Mesendoderm (in vitro differentiated cells): ENCODE results near the gene SUSD4.

Experiments
- DNase-seq: peaks from one replicate; pipeline ENCODE4 v3.0.0; 2013
- H2AK5ac ChIP-seq: 2 replicates; pipeline ENCODE4 v1.6.1; 2013; ENCODE audit warnings: low read length, inconsistent platforms
- H2BK120ac ChIP-seq: 2 replicates; pipeline ENCODE4 v1.6.1; 2013; ENCODE audit warnings: low read depth, mild to moderate bottlenecking, low read length, moderate library complexity, mixed read lengths
- H2BK15ac ChIP-seq: replicated peaks from 2 replicates; pipeline ENCODE4 v1.6.1; 2013; ENCODE audit warnings: low read depth, mild to moderate bottlenecking, moderate library complexity
- H2BK5ac ChIP-seq: 2 replicates; pipeline ENCODE4 v1.6.1; 2013; ENCODE audit warnings: low read length, inconsistent platforms
- H3K18ac ChIP-seq: 2 replicates; pipeline ENCODE4 v1.6.1; 2013; ENCODE audit warnings: mild to moderate bottlenecking, low read length, mixed read lengths
- H3K23ac ChIP-seq: one replicate; pipeline ENCODE4 v1.6.1; 2013; ENCODE audit warnings: low read length
- H3K27ac ChIP-seq: 2 replicates; pipeline ENCODE4 v1.5.1; 2013; ENCODE audit warnings: low read depth, mild to moderate bottlenecking, inconsistent platforms, low read length, moderate library complexity
- H3K27me3 ChIP-seq: 2 replicates; pipeline ENCODE4 v1.6.1; 2013; ENCODE audit warnings: low read length, control low read depth, mild to moderate bottlenecking, inconsistent platforms; ENCODE audit not compliant: insufficient read depth, poor library complexity
- H3K36me3 ChIP-seq: 2 replicates; pipeline ENCODE4 v1.6.1; 2013; ENCODE audit warnings: low read length, inconsistent platforms; ENCODE audit not compliant: control insufficient read depth, insufficient read depth
- H3K4ac ChIP-seq: one replicate; pipeline ENCODE4 v1.6.1; 2013; ENCODE audit warnings: low read depth, mild to moderate bottlenecking, low read length, moderate library complexity
- H3K4me1 ChIP-seq: 2 replicates; pipeline ENCODE4 v1.6.1; 2013; ENCODE audit warnings: low read depth, low read length, inconsistent platforms; ENCODE audit not compliant: control insufficient read depth
- H3K4me2 ChIP-seq: 2 replicates; pipeline ENCODE4 v1.6.1; 2013; ENCODE audit warnings: low read length
- H3K4me3 ChIP-seq: 2 replicates; pipeline ENCODE4 v1.5.1; 2013; ENCODE audit warnings: mild to moderate bottlenecking, low read length
- H3K56ac ChIP-seq: one replicate; pipeline ENCODE4 v1.6.1; 2013; ENCODE audit warnings: low read length
- H3K79me1 ChIP-seq: 2 replicates; pipeline ENCODE4 v1.6.1; 2013; ENCODE audit warnings: low read length, inconsistent platforms
- H3K79me2 ChIP-seq: 2 replicates; pipeline ENCODE4 v1.6.1; 2013; ENCODE audit warnings: mild to moderate bottlenecking, low read length; ENCODE audit not compliant: control insufficient read depth, insufficient read depth
- H3K9ac ChIP-seq: 2 replicates; pipeline ENCODE4 v1.6.1; 2013; ENCODE audit warnings: low read length, inconsistent platforms
- H4K5ac ChIP-seq: one replicate; pipeline ENCODE4 v1.6.1; 2013; ENCODE audit warnings: low read length
- H4K8ac ChIP-seq: one replicate; pipeline ENCODE4 v1.6.1; 2013; ENCODE audit warnings: low read depth, mild to moderate bottlenecking, control low read depth, low read length, moderate library complexity
- WGBS: extraction: QIAGEN DNeasy Blood & Tissue Kit; methylation state at CpG from one replicate; pipeline ENCODE4 v1.1.7; 2013; ENCODE audit warnings: low lambda C conversion rate, missing lambda C conversion rate; ENCODE audit not compliant: insufficient coverage; ENCODE audit errors: extremely low coverage; 5-methylcytosine and 5-hydroxymethylcytosine counted together

The SUSD4 gene

DNA sequence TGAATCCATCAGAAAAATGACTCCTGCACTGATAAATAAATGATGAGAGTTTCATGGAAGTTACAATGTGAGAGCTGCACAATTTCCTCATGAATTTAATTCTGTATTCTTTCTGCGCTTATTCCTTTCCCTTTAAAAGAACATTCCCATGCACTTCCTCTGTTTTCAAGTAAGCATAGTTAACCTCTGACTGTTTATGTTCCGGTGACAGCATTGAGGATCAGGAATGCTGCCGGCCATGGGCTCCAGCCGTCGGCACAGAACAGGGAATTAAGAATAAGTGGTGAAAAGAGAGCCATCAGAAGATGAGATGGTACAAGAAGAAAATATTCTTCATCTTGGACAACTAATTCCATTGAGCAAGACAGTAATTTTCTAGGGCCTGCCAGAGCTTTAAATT is 65.3 kb downstream of the SUSD4 start:
- Histone ChIP-seq H2BK15ac (no peak overlapping the region), H3K79me1 (no peaks in the 10 kb centered on the region), H4K8ac (no peak overlapping the region), H3K79me2 (no peaks in the 10 kb centered on the region), H3K9ac (no peak overlapping the region), H3K27me3 (no peaks in the 10 kb centered on the region), H3K4ac (no peak overlapping the region), H3K4me2 (no peak overlapping the region), H3K4me1 (no peaks in the 10 kb centered on the region), H3K18ac (no peak overlapping the region), H3K36me3 (no peaks in the 10 kb centered on the region), H3K27ac (no peak overlapping the region), H2BK5ac (no peak overlapping the region), H3K23ac (no peak overlapping the region), H3K56ac (no peak overlapping the region), H4K5ac (no peak overlapping the region), H2BK120ac (no peak overlapping the region), H3K4me3 (no peak overlapping the region), H2AK5ac (no peak overlapping the region)
- DNase-seq, result no peak
- no CpG with 5 or more reads among the region's 5 CpGs for WGBS

DNA sequence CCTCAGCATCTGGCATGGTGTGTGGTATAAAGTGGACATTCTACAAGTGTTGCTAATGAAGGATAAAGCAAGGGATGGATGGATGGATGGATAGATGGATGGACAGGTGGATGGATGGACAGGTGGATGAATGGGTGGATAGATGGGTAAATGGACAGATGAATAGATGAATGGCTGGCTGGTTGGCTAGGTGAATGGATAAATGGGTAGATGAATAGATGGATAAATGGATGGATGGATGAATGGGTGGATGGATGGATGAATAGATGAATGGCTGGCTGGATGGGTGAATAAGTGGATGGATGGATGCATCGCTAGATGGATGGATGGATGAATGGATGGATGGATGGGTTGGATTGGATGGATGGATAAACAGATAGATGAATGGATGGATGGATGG is 66.2 kb downstream of the SUSD4 start:
- no peak overlapping the region for H3K27ac ChIP-seq
- no peak overlapping the region for H3K4me2 ChIP-seq
- DNase-seq, result no peak
- no CpG with 5 or more reads among the region's 1 CpG for WGBS
- no peak overlapping the region for H2BK15ac ChIP-seq
- no peak overlapping the region for H3K56ac ChIP-seq
- H3K79me1 ChIP-seq, result no peaks in the 10 kb centered on the region
- H3K36me3 ChIP-seq, result no peaks in the 10 kb centered on the region
- H4K8ac ChIP-seq, result no peak overlapping the region
- no peak overlapping the region for H4K5ac ChIP-seq
- no peak overlapping the region for H3K18ac ChIP-seq
- no peaks in the 10 kb centered on the region for H3K27me3 ChIP-seq
- no peak overlapping the region for H2BK5ac ChIP-seq
- no peaks in the 10 kb centered on the region for H3K4me1 ChIP-seq
- H2AK5ac ChIP-seq, result no peak overlapping the region
- no peak overlapping the region for H3K23ac ChIP-seq
- H3K79me2 ChIP-seq, result no peaks in the 10 kb centered on the region
- no peak overlapping the region for H2BK120ac ChIP-seq
- no peak overlapping the region for H3K4ac ChIP-seq
- H3K9ac ChIP-seq, result no peak overlapping the region
- H3K4me3 ChIP-seq, result no peak overlapping the region

DNA sequence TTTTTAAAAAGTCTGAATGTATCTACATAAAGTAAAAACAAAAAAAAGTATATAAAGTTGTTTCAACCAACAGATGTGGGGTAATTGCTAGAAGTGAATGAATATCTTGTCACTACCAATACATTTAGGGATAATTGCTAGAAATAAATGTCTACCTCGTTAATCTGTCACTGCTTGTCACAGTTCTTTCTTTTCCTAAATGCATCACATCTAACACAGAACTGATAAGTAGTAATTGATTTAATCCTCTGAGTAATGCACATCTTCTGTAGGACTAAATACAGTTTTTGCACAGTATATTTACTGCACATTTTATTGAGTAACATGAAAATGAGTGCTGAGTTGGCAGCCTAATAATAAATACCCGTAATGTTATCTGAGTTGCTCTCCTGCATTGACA is 72.2 kb downstream of the SUSD4 start:
- Histone ChIP-seq H3K27ac (no peak overlapping the region), H2AK5ac (no peak overlapping the region), H3K4me2 (no peak overlapping the region), H3K4me1 (no peaks in the 10 kb centered on the region), H4K8ac (no peak overlapping the region), H3K18ac (no peak overlapping the region), H3K4me3 (no peak overlapping the region), H3K4ac (no peak overlapping the region), H3K36me3 (no peaks in the 10 kb centered on the region), H2BK120ac (no peak overlapping the region), H3K56ac (no peak overlapping the region), H3K79me1 (no peaks in the 10 kb centered on the region), H2BK5ac (no peak overlapping the region), H3K23ac (no peak overlapping the region), H3K79me2 (no peaks in the 10 kb centered on the region), H3K9ac (no peak overlapping the region), H4K5ac (no peak overlapping the region), H3K27me3 (no peaks in the 10 kb centered on the region), H2BK15ac (no peak overlapping the region)
- no peak for DNase-seq
- WGBS, result no CpG with 5 or more reads among the region's 2 CpGs

DNA sequence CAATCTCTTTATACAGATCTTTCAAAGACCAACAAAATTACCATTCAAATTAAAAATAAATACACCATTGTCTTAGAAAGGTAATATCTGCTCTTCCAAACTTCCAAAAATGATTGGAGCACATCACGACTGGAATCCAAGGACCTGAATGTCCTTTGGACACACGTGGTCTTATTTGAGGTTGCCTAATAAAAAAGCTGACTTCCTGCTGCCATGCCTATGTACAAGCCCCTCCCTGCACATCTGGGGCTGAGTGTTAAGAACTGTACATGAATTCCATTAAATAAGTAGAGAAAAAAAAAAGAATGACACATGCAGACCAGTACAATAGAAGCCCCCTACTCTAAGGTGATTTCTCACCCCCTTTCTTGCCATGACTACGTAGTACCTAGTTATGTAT is 73.6 kb downstream of the SUSD4 start:
- H4K8ac ChIP-seq, result no peak overlapping the region
- no peak overlapping the region for H3K56ac ChIP-seq
- H2BK15ac ChIP-seq, result no peak overlapping the region
- no peak overlapping the region for H3K4ac ChIP-seq
- no peak overlapping the region for H4K5ac ChIP-seq
- H3K4me2 ChIP-seq, result no peak overlapping the region
- H2BK5ac ChIP-seq, result no peak overlapping the region
- H3K79me2 ChIP-seq, result no peaks in the 10 kb centered on the region
- H3K4me3 ChIP-seq, result no peak overlapping the region
- no peak overlapping the region for H2AK5ac ChIP-seq
- no peak overlapping the region for H3K18ac ChIP-seq
- DNase-seq, result no peak
- no peak overlapping the region for H3K23ac ChIP-seq
- no peaks in the 10 kb centered on the region for H3K27me3 ChIP-seq
- no peak overlapping the region for H2BK120ac ChIP-seq
- H3K79me1 ChIP-seq, result no peaks in the 10 kb centered on the region
- H3K27ac ChIP-seq, result no peak overlapping the region
- H3K36me3 ChIP-seq, result no peaks in the 10 kb centered on the region
- H3K4me1 ChIP-seq, result no peaks in the 10 kb centered on the region
- H3K9ac ChIP-seq, result no peak overlapping the region
- no CpG with 5 or more reads among the region's 3 CpGs for WGBS

DNA sequence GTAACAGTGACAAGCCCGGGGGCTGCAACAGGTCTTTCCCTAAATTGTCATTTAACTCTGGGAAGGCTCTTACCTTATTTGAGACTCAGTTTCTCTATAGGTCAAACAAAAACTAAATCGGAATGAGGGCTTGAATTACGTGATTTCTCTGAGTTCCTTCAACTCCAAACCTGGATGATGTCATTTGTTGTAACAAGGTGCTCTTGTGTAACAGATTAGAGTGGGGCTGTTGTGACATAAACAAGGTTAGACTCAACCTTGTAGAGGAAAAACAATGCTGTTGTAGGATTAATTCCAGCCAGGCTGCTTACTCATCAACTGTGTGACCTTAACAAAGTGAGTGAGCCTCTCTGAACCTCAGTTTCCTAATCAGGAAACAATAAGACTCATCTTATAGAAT is 74.4 kb downstream of the SUSD4 start:
- DNase-seq, result no peak
- Histone ChIP-seq H3K79me1 (no peaks in the 10 kb centered on the region), H2AK5ac (no peak overlapping the region), H2BK5ac (no peak overlapping the region), H2BK15ac (no peak overlapping the region), H3K4me2 (no peak overlapping the region), H3K23ac (no peak overlapping the region), H3K56ac (no peak overlapping the region), H3K79me2 (no peaks in the 10 kb centered on the region), H4K8ac (no peak overlapping the region), H3K4me3 (no peak overlapping the region), H2BK120ac (no peak overlapping the region), H3K4ac (no peak overlapping the region), H3K36me3 (no peaks in the 10 kb centered on the region), H4K5ac (no peak overlapping the region), H3K9ac (no peak overlapping the region), H3K4me1 (no peaks in the 10 kb centered on the region), H3K27me3 (no peaks in the 10 kb centered on the region), H3K18ac (no peak overlapping the region), H3K27ac (no peak overlapping the region)
- no CpG with 5 or more reads among the region's 3 CpGs for WGBS

DNA sequence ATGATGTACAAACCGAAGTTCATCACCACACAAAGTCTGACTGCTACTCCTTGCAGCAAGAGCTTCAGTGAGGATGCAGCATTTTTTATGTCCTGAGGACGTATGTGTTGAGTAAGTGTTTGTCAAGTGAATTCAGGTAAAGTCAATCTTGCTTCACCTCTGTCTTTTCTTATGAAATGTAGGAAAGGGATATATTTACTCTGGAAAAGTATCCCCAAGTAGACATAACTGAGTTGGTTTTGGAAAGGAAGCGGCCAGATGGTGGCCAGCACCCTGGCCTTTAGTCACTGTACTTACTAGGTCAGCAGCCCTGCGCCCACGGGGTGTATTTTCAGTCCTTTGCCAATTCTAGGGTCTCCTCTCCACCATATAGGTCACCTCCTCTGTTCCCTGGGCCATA is 75.2 kb downstream of the SUSD4 start:
- Histone ChIP-seq H2BK15ac (no peak overlapping the region), H3K9ac (no peak overlapping the region), H2BK120ac (no peak overlapping the region)

More for the DNA sequence above, 75.2 kb downstream of the SUSD4 start:
- Histone ChIP-seq H3K27me3 (no peaks in the 10 kb centered on the region), H3K4ac (no peak overlapping the region), H3K36me3 (no peaks in the 10 kb centered on the region), H2AK5ac (no peak overlapping the region), H2BK5ac (no peak overlapping the region), H3K4me2 (no peak overlapping the region), H3K79me2 (no peaks in the 10 kb centered on the region), H4K5ac (no peak overlapping the region), H3K79me1 (no peaks in the 10 kb centered on the region), H3K4me1 (no peaks in the 10 kb centered on the region), H3K56ac (no peak overlapping the region), H3K27ac (no peak overlapping the region), H4K8ac (no peak overlapping the region), H3K18ac (no peak overlapping the region), H3K23ac (no peak overlapping the region), H3K4me3 (no peak overlapping the region)
- WGBS, result no CpG with 5 or more reads among the region's 5 CpGs
- DNase-seq, result no peak
